GM13977 (cell line): Measurements from ENCODE around the gene TNC.

ENCODE experiments used
- DNase-seq: peaks from one replicate; pipeline ENCODE4 v3.0.0; 2012; ENCODE audit warnings: low spot score
- CTCF ChIP-seq: IDR thresholded peaks from 2 replicates; pipeline ENCODE4 v1.5.1; 2012; ENCODE audit warnings: mild to moderate bottlenecking, control low read depth; ENCODE audit not compliant: insufficient read depth; ENCODE audit errors: extremely low read depth, missing control alignments
- in situ Hi-C: fragments of 300-500 bp; cut with MboI; formaldehyde crosslinking; loops from one replicate; pipeline ENCODE4 v1.12.0; 2022; ENCODE audit warnings: low sequenced_read_pairs, low pct_unique_long_range_greater_than_20kb, mixed read lengths, inconsistent platforms; ENCODE audit not compliant: unreplicated experiment

The TNC gene

GRCh38 chr9:115050002-115050490 lies 67.9 kb downstream of the TNC start:
- no peak for DNase-seq
- in situ Hi-C loops = no loop called here
- TF ChIP-seq CTCF = no peak

DNA sequence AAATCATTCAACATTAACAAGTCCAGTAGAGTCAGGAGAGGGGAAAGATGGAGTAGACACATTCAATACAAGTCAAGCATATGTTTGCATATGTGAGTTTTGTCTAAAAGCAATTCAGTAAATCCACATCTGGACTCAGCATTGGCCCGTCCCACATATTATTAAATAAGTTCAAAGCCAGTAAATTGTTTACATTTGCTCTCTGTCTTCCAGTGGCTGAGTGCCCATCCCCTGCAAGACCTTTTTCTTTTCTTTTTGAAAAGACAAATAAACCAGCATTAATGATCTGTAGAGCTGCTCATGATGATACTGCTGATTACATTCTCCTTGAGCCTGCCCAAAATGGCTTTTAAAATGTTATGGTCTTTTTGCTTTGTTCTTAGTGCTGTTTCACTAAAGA lies 71.1 kb downstream of the TNC start:
- no peak for DNase-seq
- in situ Hi-C loops = no loop called here
- no peak for TF ChIP-seq CTCF

- no peak for TF ChIP-seq CTCF
- in situ Hi-C loops = no loop called here
- DNase-seq = no peak
Observed at GRCh38 chr9:115046199-115046598, 71.8 kb downstream of the TNC start.

- DNase-seq = no peak
- TF ChIP-seq CTCF = no peak
- in situ Hi-C loops = no loop called here
Observed at GRCh38 chr9:115043632-115044031, 74.3 kb downstream of the TNC start.

GRCh38 chr9:115042781-115043509 lies 75.0 kb downstream of the TNC start:
- in situ Hi-C loops = no loop called here
- no peak for DNase-seq
- no peak for TF ChIP-seq CTCF

GRCh38 chr9:115039516-115040120 lies 78.3 kb downstream of the TNC start:
- in situ Hi-C loops = no loop called here
- no peak for TF ChIP-seq CTCF

More at GRCh38 chr9:115039516-115040120, 78.3 kb downstream of the TNC start:
- DNase-seq = no peak
